Esophagus muscularis mucosa (tissue), 4 donors: ENCODE measurements around the gene ART5. TPM values are rescaled to one million over a fixed set of nuclear protein-coding genes. Genes with fewer than 3 reads are reported as not detected.
"Not testable (repeated sequence)": the region's sequence is repeated elsewhere in the genome, so short reads cannot be mapped to it uniquely, and the experiment has no call there.

Experiments
- DNase-seq: peaks from one replicate; pipeline ENCODE4 v3.0.0-alpha.2; 2017; ENCODE audit errors: extremely low spot score
- H3K27ac ChIP-seq, 4 donors: fragments of 200-600 bp; sonication (generic); replicated peaks in 1 of 4; 1 replicate in 3 of 4; 2 replicates in 1 of 4; pipeline ENCODE4 v1.5.1; 2016 to 2019; ENCODE audit warnings: mild to moderate bottlenecking in 1 of 4
- H3K27me3 ChIP-seq, 4 donors: fragments of 200-600 bp; sonication (generic); one replicate each; pipeline versions ENCODE4 v1.5.1 to v1.6.0; 2016 to 2019
- H3K36me3 ChIP-seq, 4 donors: fragments of 200-600 bp; sonication (generic); one replicate each; pipeline ENCODE4 v1.5.1; 2016 to 2019
- H3K4me1 ChIP-seq, 4 donors: fragments of 200-600 bp; sonication (generic); one replicate each; pipeline ENCODE4 v1.5.1; 2016 to 2019
- H3K4me3 ChIP-seq, 4 donors: fragments of 200-600 bp; sonication (generic); 1 replicate in 2 of 4; 2 replicates in 2 of 4; pipeline ENCODE4 v1.5.1; 2016 to 2019; ENCODE audit warnings: mild to moderate bottlenecking in 4 of 4, moderate library complexity in 1 of 4
- H3K9me3 ChIP-seq, 4 donors: fragments of 200-600 bp; sonication (generic); 1 replicate in 3 of 4; 2 replicates in 1 of 4; pipeline ENCODE4 v1.5.1; 2016 to 2019
- EP300 ChIP-seq: sonication (generic); formaldehyde crosslinking; IDR thresholded peaks from one replicate; pipeline ENCODE4 v1.6.1; 2017; ENCODE audit warnings: antibody characterized with exemption
- POLR2A ChIP-seq: fragments of 450-650 bp; IDR thresholded peaks from one replicate; pipeline ENCODE4 v1.6.1; 2017; ENCODE audit warnings: antibody characterized with exemption, moderate library complexity, mild to moderate bottlenecking, low read depth
- POLR2AphosphoS5 ChIP-seq, 2 donors: sonication (generic); formaldehyde crosslinking; IDR thresholded peaks; one replicate each; pipeline ENCODE4 v1.6.1; 2017; ENCODE audit warnings: antibody characterized with exemption in 2 of 2
- WGBS: methylation state at CpG from one replicate; pipeline ENCODE4 v1.1.5; 2018; 5-methylcytosine and 5-hydroxymethylcytosine counted together
- intact Hi-C: fragments of 100-400 bp; cut with DNase I; formaldehyde crosslinking; loops from one replicate; pipeline ENCODE4 v1.15.1; 2023
- total RNA-seq, 4 donors: library from RNA; depleted of rRNA; stranded (reverse); fragments of >200 nt; gene quantifications; one replicate each; pipeline versions ENCODE4 v1.1.0 to v1.2.1, GENCODE V29; 2016
- TF ChIP-seq, protein P1 (sequence below), 3 experiments: fragments of 200-600 bp in 2 of 3; fragments of 450-650 bp in 1 of 3; sonication (generic) in 2 of 3; IDR thresholded peaks; one replicate each; pipeline ENCODE4 v1.5.1; 2017 to 2019; ENCODE audit warnings: antibody characterized with exemption in 3 of 3, mild to moderate bottlenecking in 2 of 3, moderate library complexity in 1 of 3

ART5 gene
- total RNA-seq, 4 donors from 2014 or later, result 0.57 to 0.66 (median 0.65) TPM; not detected in 1

DNA sequence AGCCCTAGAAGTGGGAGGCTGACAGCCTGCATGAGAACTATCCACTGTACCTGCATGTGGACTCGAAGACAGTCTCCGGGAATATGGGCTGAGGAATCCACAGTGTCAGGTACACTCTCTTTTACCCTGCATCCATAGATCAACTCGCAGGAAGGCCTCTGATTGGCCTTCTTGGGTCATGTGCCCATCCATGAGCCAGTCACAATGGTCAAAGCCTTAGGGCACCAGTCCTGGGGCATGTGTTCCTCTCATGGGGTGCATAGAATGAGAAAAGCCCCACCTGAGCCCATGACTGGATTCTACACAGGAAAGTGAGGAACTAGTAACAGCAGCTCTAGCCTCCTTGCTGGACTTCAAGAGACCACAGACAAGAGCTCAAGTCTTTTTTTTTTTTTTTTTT is 13.8 kb upstream of the ART5 start:
- H3K9me3 ChIP-seq, result no peaks in the 10 kb centered on the region
- DNase-seq, result no peak
- intact Hi-C loops, result no loop called here
- no peaks in the 10 kb centered on the region for H3K27me3 ChIP-seq
- no peak overlapping the region for H3K27ac ChIP-seq
- 90% methylated on average over 3 of the region's 3 CpGs for WGBS
- no peaks in the 10 kb centered on the region for H3K4me1 ChIP-seq
- H3K36me3 ChIP-seq, result no peaks in the 10 kb centered on the region
- H3K4me3 ChIP-seq, result no peak overlapping the region
- TF ChIP-seq POLR2A, result no peak
- TF ChIP-seq POLR2AphosphoS5 (IDR thresholded peaks at IDR 0.05), result no peak
- no peak for TF ChIP-seq EP300
- TF ChIP-seq, protein P1, sequence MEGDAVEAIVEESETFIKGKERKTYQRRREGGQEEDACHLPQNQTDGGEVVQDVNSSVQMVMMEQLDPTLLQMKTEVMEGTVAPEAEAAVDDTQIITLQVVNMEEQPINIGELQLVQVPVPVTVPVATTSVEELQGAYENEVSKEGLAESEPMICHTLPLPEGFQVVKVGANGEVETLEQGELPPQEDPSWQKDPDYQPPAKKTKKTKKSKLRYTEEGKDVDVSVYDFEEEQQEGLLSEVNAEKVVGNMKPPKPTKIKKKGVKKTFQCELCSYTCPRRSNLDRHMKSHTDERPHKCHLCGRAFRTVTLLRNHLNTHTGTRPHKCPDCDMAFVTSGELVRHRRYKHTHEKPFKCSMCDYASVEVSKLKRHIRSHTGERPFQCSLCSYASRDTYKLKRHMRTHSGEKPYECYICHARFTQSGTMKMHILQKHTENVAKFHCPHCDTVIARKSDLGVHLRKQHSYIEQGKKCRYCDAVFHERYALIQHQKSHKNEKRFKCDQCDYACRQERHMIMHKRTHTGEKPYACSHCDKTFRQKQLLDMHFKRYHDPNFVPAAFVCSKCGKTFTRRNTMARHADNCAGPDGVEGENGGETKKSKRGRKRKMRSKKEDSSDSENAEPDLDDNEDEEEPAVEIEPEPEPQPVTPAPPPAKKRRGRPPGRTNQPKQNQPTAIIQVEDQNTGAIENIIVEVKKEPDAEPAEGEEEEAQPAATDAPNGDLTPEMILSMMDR (IDR thresholded peaks at IDR 0.05), result no peak

DNA sequence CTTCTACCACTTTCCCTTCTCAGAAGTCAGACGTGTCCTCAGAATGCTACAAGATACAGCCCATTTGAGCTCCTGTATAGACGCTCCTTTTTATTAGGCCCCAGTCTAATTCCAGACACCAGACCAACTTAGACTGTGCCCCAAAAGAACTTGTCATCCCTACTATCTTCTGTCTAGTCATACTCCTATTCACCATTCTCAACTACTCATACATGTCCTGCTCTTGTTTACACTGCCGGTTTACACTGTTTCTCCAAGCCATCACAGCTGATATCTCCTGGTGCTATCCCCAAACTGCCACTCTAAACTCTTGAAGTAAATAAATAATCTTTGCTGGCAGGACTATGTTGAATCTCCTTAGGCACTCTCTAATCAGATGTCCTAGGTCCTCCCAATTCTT is 10.7 kb upstream of the ART5 start:
- H3K4me1 ChIP-seq, H3K27me3 ChIP-seq, H3K27ac ChIP-seq, intact Hi-C loops, DNase-seq, H3K36me3 ChIP-seq, H3K4me3 ChIP-seq, H3K9me3 ChIP-seq: not testable (repeated sequence)
- WGBS, result 84% methylated on average over 3 of the region's 3 CpGs

DNA sequence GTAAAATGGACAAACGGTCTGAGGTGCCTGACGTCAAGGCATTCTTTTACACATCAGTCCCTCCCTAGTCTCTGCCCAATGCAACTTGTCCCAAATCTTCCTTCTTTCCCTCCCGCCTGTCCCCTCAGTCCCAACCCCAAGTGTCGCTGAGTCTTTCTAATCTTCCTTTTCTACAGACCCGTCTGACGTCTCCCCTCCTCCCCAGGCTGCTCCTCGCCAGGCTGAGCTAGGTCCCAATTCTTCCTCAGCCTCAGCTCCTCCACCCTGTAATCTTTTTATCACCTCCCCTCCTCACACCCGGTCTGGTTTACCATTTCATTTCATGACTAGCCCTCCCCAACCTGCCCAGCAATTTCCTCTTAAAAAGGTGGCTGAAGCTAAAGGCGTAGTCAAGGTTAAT is 7.6 kb upstream of the ART5 start:
- 56% methylated on average over 9 of the region's 9 CpGs for WGBS
- H3K9me3 ChIP-seq, H3K27me3 ChIP-seq, H3K36me3 ChIP-seq, H3K27ac ChIP-seq, H3K4me3 ChIP-seq, intact Hi-C loops, DNase-seq, H3K4me1 ChIP-seq: not testable (repeated sequence)

DNA sequence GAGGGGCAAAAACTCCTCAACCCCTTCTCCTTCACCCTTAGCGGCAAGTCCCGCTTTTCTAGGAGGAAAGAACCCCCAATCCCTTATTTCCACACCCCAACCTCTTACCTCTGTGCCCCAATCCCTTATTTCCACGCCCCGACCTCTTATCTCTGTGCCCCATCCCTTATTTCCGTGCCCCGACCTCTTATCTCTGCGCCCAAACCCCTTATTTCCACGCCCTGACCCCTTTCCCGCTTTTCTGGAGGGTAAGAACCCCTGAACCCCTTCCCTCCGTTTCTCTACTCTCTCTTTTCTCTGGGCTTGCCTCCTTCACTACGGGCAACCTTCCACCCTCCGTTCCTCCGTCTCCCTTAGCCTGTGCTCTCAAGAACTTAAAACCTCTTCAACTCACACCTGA is 7.1 kb upstream of the ART5 start:
- intact Hi-C loops, H3K9me3 ChIP-seq, H3K27me3 ChIP-seq, H3K36me3 ChIP-seq, H3K4me1 ChIP-seq, H3K27ac ChIP-seq, DNase-seq, H3K4me3 ChIP-seq: not testable (repeated sequence)
- 87% methylated on average over 13 of the region's 13 CpGs for whole genome bisulfite sequencing

DNA sequence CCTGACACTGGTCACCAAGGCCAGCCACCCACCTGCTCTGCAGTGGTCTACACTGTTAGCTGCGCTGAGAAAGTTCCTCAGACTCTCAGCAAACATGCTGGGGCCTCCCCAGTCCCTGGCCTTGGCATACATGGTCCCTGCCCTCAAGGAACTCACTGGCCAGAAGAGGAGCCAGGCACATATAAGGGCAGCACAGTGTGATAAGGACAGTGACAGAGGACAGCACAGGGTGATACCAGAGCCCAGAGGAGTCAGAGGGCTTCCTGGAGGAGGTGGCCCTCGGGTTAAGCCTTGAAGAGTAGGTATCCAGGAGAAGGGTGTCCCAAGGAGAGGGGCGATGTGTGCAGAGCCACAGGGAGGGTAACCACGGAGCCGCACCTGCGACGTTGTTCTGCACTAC is 3.8 kb upstream of the ART5 start:
- no peak overlapping the region for H3K4me3 ChIP-seq
- no peak overlapping the region for H3K27ac ChIP-seq
- 86% methylated on average over 7 of the region's 7 CpGs for WGBS
- no peaks in the 10 kb centered on the region for H3K36me3 ChIP-seq
- peaks cover 11 to 22% (median 19%) of the 10 kb centered on the region in 4 donors for H3K4me1 ChIP-seq
- H3K9me3 ChIP-seq, result no peaks in the 10 kb centered on the region
- H3K27me3 ChIP-seq, result peaks cover 0 to 9% (median 0%) of the 10 kb centered on the region in 4 donors
- DNase-seq, result no peak
- TF ChIP-seq POLR2AphosphoS5 (IDR thresholded peaks at IDR 0.05) (no peak), EP300 (no peak), POLR2A (no peak)
- TF ChIP-seq, protein P1 (IDR thresholded peaks at IDR 0.05), result no peak
- intact Hi-C loops, result no loop called here

DNA sequence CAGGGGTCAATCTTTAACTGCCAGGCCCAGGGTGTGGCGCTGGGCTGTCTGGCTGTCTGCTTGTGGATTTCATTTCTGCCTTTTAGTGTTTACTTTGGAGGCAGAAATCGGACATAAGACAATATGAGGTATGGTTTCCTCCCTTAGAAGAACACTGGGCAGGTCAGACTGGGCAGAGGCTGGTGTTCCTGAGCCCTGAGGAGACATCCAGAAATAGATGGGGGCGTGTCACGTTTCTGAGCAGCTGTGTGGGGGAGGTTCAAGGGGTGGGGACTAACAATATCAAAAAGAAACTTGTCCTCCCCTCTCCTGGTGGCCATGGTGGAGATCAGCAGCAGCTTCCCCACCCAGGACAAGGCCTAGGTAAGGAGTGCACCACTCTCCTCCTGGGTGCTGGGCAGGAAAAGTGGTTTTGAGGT is 3.0 kb upstream of the ART5 start, which contains the start of gene ART1:
ART1 (plus strand) TSS at position 312 of the 419 bp plus-strand sequence. CDS start 14,086 bp downstream, outside the sequence.
- 54% methylated on average over 4 of the region's 4 CpGs for WGBS
- no peaks in the 10 kb centered on the region for H3K9me3 ChIP-seq
- no peaks in the 10 kb centered on the region for H3K36me3 ChIP-seq
- peaks cover 11 to 22% (median 19%) of the 10 kb centered on the region in 4 donors for H3K4me1 ChIP-seq
- TF ChIP-seq POLR2AphosphoS5 (IDR thresholded peaks at IDR 0.05) (no peak), POLR2A (no peak)
- H3K27ac ChIP-seq, result no peak within 1 kb of the TSS
- peaks cover 0 to 9% (median 0%) of the 10 kb centered on the region in 4 donors for H3K27me3 ChIP-seq
- no peak within 1 kb of the TSS for H3K4me3 ChIP-seq
- intact Hi-C loops, result no loop called here
- no peak for DNase-seq

DNA sequence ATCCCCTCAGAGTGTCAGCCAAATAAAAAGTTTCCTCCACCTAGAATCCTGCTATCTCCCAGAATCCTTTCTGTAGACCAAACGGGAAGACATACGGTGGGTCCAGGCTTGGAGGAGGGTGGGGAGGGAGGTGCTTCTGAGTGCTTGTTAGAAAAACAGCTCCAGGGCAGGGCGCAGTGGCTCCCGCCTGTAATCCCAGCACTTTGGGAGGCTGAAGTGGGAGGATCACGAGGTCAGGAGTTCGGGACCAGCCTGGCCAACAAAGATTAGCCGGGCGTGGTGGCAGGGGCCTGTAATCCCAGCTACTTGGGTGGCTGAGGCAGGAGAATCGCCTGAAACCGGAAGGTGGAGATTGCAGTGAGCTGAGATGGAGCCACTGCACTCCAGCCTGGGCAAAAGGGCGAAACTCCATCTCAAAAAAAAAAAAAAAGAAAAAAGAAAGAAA is 1.3 kb upstream of the ART5 start:
- H3K36me3 ChIP-seq, H3K27ac ChIP-seq, DNase-seq, intact Hi-C loops, H3K9me3 ChIP-seq, H3K27me3 ChIP-seq: not testable (repeated sequence)
- Histone ChIP-seq H3K4me1 (peaks cover 11 to 22% (median 19%) of the 10 kb centered on the region in 4 donors), H3K4me3 (peak overlapping the region; percentile 50 to 66 (median 57))
- WGBS, result 41% methylated on average over 11 of the region's 11 CpGs
